ENCODE measurements around the gene DYRK1B.

Gene DYRK1B

DNA sequence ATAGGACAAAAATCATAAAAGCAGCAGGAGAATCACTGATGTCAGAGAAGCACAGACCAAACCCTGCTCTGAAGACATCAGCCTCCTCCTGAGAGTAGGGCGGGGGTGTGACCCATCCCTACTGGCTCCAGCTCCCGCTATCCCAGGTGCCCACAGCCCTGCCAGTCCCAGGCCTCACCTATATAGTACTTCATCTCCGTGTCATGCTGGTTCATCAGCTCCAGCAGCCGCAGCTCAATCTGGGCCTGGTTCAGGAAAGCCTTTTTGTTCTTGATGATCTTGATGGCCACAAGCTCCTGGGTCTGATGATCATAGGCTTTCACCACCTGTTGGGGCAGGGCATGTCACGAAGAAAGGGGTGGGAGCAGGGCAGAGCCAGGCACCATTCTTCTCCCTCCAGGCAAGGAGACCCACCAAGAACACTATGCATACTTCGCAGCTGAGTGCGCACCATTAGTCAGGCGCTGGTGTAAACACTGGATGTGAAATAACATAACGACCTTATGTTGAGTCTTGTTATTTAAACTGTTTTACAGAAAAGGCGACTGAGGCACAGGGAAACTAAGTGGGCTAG, 4.2 kb downstream of the DYRK1B start:
- Histone ChIP-seq H3K27me3 (replicated peaks) (no peaks in the 10 kb centered on the region), H3K36me3 (replicated peaks) (peaks cover 34% of the 10 kb centered on the region), H3K4me3 (ENCODE audit: low read depth, low read length) (no peak overlapping the region), H3K27ac (no peak overlapping the region)
- in situ Hi-C loops (cut with HindIII; ENCODE audit: low pct_ligation_motif_present, low sequenced_read_pairs), result no loop called here
- DNase-seq, result no peak
- TF ChIP-seq, protein P1, sequence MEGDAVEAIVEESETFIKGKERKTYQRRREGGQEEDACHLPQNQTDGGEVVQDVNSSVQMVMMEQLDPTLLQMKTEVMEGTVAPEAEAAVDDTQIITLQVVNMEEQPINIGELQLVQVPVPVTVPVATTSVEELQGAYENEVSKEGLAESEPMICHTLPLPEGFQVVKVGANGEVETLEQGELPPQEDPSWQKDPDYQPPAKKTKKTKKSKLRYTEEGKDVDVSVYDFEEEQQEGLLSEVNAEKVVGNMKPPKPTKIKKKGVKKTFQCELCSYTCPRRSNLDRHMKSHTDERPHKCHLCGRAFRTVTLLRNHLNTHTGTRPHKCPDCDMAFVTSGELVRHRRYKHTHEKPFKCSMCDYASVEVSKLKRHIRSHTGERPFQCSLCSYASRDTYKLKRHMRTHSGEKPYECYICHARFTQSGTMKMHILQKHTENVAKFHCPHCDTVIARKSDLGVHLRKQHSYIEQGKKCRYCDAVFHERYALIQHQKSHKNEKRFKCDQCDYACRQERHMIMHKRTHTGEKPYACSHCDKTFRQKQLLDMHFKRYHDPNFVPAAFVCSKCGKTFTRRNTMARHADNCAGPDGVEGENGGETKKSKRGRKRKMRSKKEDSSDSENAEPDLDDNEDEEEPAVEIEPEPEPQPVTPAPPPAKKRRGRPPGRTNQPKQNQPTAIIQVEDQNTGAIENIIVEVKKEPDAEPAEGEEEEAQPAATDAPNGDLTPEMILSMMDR (IDR thresholded peaks at IDR 0.05; ENCODE audit: low read depth, low read length, missing control alignments), result no peak

DNA sequence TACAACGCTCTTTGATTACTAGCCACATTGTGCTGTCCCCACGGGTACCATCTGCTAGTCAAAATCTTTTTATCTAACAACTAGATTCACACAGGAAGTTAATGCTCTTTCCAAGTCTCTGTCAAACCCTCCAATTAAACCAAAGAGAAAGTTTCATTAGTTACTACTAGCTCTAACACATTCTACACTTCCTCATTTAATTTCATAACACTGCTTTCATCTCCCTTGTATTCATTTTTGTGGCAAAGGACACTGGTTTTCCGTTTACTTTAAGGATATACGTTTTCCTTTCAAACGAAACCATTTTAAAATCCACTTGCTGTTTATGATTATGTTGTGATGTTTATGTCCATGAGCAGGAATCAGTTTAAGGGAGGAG, 5.3 kb downstream of the DYRK1B start:
- Histone ChIP-seq H3K36me3 (replicated peaks) (peaks cover 28% of the 10 kb centered on the region), H3K27me3 (replicated peaks) (no peaks in the 10 kb centered on the region), H3K4me3 (ENCODE audit: low read depth, low read length) (no peak overlapping the region), H3K27ac (no peak overlapping the region)
- in situ Hi-C loops (cut with HindIII; ENCODE audit: low pct_ligation_motif_present, low sequenced_read_pairs), result no loop called here
- TF ChIP-seq, protein P1 (IDR thresholded peaks at IDR 0.05; ENCODE audit: low read depth, low read length, missing control alignments), result no peak
- DNase-seq, result no peak

DNA sequence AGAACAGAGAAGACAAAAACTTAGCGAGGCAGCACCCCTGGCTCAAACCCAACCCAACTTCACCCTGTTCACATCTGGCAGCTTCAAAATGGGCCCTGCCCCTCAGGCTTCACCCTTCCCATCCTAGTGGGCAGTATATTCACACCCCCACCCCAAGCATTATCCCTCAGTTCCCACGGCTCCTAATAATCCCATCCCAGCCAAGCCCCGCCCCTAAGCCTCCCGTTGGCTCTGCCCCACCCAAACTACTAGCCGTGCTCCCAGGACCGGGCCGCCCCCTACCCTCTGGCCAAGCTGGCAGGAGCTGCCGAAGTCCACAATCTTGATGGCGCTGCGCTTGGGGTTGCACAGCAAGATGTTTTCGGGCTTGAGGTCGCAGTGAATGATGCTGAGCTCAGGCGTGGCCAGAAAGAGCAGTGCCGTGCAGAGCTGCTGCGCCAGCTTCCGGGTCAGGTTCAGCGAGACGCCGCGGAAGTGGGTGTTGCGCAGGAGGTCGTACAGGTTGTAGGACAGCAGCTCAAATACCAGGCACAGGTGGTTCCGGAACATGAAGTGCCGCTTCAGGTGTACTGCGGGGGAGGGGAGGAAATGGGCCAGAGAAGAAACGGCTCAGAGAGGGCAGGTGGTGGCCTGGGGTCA, 5.8 kb downstream of the DYRK1B start:
- Histone ChIP-seq H3K4me3 (ENCODE audit: low read depth, low read length) (no peak overlapping the region), H3K27me3 (replicated peaks) (no peaks in the 10 kb centered on the region), H3K36me3 (replicated peaks) (peaks cover 28% of the 10 kb centered on the region), H3K27ac (no peak overlapping the region)
- in situ Hi-C loops (cut with HindIII; ENCODE audit: low pct_ligation_motif_present, low sequenced_read_pairs), result no loop called here
- TF ChIP-seq, protein P1 (IDR thresholded peaks at IDR 0.05; ENCODE audit: low read depth, low read length, missing control alignments), result no peak
- DNase-seq, result no peak

DNA sequence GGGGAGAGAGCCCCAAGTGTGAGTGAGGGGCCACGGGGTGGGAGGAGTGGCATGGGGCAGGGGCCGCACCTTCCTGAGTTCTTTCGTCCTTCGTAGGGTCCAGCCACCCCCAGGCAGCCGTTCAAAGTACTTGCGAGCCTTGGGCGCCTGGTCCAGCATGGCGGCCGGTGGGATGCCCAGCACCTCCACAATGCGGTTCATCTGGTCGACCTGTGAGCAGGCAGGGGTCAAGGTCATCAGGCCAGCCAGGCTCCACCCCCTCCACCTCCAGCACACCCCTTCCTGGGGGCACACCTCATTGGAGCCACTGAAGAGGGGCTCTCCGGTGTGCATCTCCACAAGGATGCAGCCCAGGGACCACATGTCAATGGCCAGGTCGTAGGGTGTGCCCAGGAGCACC, 6.7 kb downstream of the DYRK1B start:
- H3K27ac ChIP-seq, result no peak overlapping the region
- H3K4me3 ChIP-seq (ENCODE audit: low read depth, low read length), result no peak overlapping the region
- TF ChIP-seq, protein P1 (IDR thresholded peaks at IDR 0.05; ENCODE audit: low read depth, low read length, missing control alignments), result no peak
- peaks cover 28% of the 10 kb centered on the region for H3K36me3 ChIP-seq (replicated peaks)
- in situ Hi-C loops (cut with HindIII; ENCODE audit: low pct_ligation_motif_present, low sequenced_read_pairs), result no loop called here
- no peak for DNase-seq
- no peaks in the 10 kb centered on the region for H3K27me3 ChIP-seq (replicated peaks)

DNA sequence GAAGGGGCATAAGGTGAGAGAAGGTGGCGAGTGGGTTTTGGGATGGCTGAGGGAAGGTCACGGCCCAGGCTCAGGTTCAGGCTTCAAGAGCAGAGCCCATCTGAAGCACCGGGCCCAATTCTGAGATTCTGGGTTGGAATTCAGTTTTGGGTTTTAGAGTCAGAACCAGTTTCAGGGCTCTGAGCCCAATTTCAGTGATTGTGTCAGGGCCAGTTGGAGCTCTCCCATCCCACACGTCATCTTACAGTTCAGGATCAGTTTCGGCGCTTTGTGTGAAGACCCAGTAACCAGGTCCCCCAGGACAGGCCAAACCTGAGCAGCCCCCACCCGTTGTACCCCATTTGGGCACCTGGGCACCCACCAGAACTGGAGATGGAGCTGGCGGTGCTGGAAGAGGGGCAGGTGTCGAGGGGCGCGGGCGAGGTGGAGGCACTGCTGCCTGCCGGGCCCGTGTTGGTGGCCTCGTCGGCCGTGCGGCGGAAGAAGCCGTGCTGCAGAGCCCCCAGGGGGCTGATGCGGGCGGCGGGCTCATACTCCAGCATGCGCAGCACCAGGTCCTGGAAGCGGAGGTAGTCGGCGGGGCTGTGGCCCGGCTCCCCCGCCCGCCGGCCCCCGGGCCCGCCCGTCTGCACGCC, 7.5 kb downstream of the DYRK1B start:
- TF ChIP-seq, protein P1 (IDR thresholded peaks at IDR 0.05; ENCODE audit: low read depth, low read length, missing control alignments), result no peak
- Histone ChIP-seq H3K36me3 (replicated peaks) (peaks cover 28% of the 10 kb centered on the region), H3K27me3 (replicated peaks) (no peaks in the 10 kb centered on the region), H3K4me3 (ENCODE audit: low read depth, low read length) (no peak overlapping the region), H3K27ac (no peak overlapping the region)
- in situ Hi-C loops (cut with HindIII; ENCODE audit: low pct_ligation_motif_present, low sequenced_read_pairs), result no loop called here
- DNase-seq, result no peak
